LHCN-M2 (cell line): ENCODE data around the gene SNRNP25. TPM values are rescaled to one million over a fixed set of nuclear protein-coding genes. Genes with fewer than 3 reads are reported as not detected.
"Not testable (repeated sequence)": the region's sequence is repeated elsewhere in the genome, so short reads cannot be mapped to it uniquely, and the experiment has no call there.

ENCODE experiments used
- DNase-seq: peaks from one replicate; pipeline ENCODE4 v3.0.0-alpha.2; 2012; ENCODE audit warnings: low read depth
- polyA plus RNA-seq: library from polyadenylated mRNA; unstranded; fragments of >200 nt; gene quantifications from one replicate; pipeline ENCODE4 v1.2.1, GENCODE V29; 2012; ENCODE audit warnings: missing spikeins
- total RNA-seq: library from RNA; depleted of rRNA; stranded (reverse); fragments of >200 nt; gene quantifications from 2 replicates; pipeline ENCODE4 v1.2.3, GENCODE V29; 2014; rRNA removed

Gene SNRNP25
- total RNA-seq, result 28.1 and 31.8 TPM in 2 replicates
- 67.0 TPM for polyA plus RNA-seq

DNA sequence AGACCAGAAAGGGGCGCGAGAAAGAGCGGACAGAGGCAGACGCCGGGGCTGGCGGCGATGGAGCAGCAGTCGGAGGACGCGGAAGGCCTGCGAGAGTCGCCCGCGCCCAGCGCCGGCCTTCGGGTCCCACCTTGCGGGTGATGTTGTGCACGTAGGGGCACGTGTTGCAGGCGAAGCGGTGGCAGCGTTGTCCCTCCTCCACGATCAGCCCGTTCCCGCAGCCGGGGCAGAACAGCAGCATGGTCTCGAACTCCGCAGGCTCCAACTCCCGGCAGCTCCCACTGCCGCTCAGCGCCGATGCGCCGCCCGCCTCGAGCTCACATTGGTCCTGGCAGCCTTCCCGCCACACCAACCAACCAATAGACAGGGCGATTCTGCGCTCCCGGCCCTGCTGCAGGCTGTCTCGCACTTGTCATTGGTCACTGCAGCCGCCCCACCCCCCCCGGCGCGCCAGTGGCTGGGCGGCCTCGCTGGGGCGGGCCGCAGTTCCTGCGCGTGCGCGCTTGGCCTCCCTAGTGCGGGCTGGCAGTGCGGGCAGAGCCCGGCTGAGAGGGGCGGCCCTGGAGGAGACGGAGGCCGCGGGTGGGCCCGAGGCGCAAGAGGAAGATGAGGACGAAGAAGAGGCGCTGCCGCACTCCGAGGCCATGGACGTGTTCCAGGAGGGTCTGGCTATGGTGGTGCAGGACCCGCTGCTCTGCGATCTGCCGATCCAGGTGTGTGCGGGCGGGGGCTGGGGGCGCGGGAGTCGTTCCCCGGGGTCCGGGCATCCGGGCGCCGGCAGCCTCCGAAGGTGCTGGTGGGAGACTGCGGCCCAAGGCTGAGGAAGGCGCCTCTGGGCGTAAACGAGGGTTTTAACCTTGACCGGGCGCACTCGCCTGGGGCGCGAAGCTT is at the start of gene SNRNP25, which contains the start of gene POLR3K:
Gene SNRNP25, plus strand, starts transcription at position 483 of the 891 bp plus-strand sequence. Its CDS starts 189 bp downstream, at position 672.
Gene POLR3K, minus strand, starts transcription at position 263 of the 891 bp plus-strand sequence. Its CDS starts 22 bp downstream, at position 241.
- DNase-seq, result peak; percentile 97

DNA sequence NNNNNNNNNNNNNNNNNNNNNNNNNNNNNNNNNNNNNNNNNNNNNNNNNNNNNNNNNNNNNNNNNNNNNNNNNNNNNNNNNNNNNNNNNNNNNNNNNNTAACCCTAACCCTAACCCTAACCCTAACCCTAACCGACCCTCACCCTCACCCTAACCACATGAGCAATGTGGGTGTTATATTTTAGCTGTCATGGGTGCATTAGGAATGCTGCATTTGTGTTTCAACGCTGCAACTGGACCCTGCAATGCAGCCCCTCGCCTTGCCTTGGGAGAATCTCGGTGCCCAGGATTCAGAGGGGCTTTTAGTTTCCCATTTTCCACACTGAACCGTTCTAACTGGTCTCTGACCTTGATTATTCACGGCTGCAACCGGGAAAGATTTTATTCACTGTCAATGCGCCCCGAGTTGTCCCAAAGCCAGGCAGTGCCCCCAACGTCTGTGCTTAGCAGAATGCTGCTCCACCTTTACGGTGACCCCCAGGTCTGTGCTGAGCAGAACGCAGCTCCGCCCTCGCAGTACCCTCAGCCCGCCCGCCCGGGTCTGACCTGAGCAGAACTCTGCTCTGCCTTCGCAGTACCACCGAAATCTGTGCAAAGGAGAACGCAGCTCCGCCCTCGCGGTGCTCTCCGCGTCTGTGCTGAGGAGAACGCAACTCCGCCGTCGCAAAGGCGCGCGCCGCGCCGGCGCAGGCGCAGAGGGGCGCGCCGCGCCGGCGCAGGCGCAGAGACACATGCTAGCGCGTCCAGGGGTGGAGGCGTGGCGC is 43.5 kb upstream of the SNRNP25 start:
- DNase-seq, result no peak

DNA sequence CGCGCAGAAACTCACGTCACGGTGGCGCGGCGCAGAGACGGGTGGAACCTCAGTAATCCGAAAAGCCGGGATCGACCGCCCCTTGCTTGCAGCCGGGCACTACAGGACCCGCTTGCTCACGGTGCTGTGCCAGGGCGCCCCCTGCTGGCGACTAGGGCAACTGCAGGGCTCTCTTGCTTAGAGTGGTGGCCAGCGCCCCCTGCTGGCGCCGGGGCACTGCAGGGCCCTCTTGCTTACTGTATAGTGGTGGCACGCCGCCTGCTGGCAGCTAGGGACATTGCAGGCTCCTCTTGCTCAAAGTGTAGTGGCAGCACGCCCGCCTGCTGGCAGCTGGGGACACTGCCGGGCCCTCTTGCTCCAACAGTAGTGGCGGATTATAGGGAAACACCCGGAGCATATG is 42.9 kb upstream of the SNRNP25 start:
- DNase-seq, result not testable (repeated sequence)

DNA sequence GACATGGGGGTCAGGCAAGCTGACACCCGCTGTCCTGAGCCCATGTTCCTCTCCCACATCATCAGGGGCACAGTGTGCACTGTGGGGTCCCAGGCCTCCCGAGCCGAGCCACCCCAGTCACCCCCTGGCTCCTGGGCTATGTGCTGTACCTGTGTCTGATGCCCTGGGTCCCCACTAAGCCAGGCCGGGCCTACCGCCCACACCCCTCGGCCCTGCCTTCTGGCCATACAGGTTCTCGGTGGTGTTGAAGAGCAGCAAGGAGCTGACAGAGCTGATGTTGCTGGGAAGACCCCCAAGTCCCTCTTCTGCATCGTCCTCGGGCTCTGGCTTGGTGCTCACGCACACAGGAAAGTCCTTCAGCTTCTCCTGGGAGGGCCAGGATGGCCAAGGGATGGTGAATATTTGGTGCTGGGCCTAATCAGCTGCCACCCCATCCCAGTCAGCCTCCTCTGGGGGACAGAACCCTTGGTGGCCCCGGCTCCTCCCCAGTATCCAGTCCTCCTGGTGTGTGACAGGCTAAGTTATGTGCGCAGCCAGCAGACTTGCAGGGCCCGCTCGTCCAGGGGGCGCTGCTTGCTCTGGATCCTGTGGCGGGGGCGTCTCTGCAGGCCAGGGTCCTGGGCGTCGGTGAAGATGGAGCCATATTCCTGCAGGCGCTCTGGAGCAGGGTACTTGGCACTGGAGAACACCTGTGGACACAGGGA is 36.4 kb upstream of the SNRNP25 start:
- DNase-seq, result not testable (repeated sequence)

DNA sequence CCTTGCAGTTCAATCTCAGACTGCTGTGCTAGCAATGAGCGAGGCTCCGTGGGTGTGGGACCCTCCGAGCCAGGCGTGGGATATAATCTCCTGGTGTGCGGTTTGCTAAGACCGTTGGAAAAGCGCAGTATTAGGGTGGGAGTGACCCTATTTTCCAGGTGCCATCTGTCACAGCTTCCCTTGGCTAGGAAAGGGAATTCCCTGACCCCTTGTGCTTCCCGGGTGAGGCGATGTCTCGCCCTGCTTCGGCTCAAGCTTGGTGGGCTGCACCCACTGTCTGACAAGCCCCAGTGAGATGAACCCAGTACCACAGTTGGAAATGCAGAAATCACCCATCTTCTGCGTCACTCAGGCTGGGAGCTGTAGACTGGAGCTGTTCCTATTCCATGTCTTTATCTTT is 32.7 kb upstream of the SNRNP25 start:
- DNase-seq, result not testable (repeated sequence)

DNA sequence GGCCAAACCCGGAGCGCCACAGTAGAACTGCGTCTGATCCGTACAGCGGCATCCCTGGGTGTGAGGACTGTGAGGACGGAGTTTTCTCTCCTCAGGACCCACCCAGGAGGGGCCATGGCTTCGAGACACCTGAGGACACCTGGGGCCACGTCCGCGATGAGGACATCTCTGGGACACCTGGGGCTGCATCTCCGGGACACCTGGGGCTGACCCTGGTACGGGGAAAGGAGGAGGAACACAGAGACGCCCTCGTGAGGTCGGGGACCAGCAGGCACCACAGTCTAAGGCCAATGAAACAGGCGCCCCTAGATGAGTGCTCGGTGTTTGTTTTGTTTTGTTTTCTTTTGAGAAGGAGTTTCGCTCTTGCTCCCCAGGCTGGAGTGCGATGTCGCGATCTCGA is 29.5 kb upstream of the SNRNP25 start:
- DNase-seq, result not testable (repeated sequence)

DNA sequence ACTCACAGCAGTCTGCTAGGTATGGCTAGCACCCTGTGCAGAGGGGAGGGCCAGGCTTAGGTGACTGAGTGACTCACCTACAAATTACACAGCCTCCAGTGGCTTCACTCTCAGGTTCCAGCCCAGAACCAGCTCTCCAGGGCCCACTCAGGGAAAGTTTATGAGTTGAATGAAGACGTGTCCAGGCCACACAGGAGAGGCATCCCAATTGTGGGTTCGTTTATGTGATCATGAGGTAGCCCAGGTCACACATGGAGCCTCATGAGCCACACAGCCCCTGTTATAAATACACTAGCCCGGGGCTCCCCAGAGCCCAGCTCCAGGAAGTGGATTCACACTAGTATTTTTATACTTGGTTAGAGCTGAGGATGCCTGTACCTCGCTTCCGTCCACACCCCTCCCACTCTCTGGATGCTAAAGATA is 27.7 kb upstream of the SNRNP25 start:
- not testable (repeated sequence) for DNase-seq

DNA sequence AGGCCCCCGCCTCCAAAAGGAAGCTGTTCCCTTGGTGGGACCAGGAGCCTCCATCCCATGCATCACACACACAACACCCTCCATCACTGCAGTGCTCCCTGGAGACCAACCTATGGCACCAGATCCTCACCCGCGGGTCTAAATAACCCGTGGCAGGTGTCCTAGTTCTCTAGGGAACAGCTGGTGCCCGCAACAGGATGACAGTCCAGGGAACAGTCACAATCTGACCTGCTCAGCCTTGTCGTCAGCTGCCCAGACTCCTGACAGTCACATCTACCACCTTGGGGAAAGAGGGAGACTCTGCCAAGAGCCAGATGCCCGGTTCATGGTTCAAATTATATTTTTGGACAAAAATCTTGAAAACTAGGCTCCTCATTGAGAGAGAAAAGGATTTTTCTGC is 23.0 kb upstream of the SNRNP25 start:
- not testable (repeated sequence) for DNase-seq

DNA sequence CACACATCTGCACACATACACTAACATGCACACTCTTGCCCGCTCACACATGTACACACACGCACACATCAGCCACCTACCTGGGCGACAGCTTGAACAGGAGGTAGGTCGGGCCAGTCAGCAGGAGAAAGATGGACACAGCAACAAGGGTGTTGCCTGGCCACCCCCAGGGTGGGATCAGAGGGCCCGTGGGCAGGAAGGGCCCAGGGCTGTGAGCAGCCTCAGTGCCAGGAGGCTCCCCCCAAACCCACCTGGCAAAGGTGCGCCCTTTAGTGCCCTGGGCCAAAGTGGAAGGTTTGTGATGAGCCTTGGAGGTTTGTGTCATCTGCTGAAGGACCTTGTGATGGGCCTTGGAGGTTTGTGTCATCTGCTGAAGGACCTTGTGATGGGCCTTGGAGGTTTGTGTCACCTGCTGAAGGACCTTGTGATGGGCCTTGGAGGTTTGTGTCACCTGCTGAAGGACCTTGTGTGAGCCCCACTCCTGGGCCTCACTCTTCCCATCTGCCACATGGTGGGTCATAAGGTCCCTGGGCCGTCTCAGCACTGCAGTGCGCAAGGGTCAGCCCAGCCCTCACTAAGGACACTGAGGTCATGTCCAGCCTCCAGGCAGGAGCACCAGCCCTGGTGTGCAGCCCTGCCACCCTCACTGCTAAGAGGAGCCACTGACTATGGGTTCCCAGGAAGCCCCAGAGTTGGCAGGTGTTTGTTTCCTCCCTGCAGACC is 20.3 kb upstream of the SNRNP25 start:
- DNase-seq, result not testable (repeated sequence)

DNA sequence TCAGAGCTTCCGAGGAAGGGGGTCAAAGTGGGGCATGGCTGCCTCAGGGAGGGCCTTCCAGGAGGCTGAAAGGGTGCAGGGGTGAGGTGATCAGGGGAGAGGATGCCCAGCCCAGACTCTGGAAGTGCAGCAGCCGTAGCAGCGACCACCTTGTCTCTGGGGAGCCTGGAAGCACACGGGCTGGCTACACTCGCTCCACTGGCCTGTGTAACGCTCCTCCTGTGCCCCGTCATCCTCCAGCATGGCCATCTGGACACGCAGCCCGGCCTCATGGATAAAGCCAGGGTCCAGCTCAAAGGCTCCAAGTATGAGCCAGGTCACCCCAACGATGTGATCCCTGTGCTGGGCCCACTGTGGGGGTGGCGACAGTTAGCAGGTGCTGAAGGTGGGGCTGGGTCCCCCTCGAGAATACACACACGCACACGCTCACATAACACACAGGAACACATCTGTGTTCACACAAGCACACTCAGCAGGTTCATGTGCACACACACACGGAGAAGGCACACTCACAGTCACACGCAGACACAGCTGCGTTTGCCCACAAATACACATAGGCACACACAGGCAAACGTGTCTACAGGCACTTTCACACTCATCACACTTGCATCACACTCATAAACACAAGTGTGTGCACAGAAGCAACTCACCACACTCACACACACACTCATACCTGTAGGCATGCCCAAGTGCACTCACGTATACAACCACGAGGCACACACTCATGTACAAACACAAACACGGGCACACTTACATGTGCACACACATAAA is 19.6 kb upstream of the SNRNP25 start:
- DNase-seq, result no peak

DNA sequence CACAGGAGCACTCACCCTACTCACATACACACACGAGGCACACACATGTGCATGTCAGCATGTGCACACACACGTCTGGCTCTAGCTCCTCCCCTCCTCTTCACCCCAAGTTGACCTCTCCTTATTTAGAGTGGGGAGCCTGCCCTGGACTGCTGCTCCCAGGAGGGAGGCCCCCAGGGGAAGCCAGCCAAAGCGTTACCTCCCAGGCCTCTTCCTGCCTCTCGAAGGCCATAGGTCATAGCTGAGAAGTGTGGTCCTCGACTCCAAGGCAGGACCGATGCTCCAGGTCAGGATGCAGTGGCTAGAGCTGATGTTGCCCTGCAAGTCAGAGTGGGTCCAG is 19.0 kb upstream of the SNRNP25 start:
- no peak for DNase-seq

DNA sequence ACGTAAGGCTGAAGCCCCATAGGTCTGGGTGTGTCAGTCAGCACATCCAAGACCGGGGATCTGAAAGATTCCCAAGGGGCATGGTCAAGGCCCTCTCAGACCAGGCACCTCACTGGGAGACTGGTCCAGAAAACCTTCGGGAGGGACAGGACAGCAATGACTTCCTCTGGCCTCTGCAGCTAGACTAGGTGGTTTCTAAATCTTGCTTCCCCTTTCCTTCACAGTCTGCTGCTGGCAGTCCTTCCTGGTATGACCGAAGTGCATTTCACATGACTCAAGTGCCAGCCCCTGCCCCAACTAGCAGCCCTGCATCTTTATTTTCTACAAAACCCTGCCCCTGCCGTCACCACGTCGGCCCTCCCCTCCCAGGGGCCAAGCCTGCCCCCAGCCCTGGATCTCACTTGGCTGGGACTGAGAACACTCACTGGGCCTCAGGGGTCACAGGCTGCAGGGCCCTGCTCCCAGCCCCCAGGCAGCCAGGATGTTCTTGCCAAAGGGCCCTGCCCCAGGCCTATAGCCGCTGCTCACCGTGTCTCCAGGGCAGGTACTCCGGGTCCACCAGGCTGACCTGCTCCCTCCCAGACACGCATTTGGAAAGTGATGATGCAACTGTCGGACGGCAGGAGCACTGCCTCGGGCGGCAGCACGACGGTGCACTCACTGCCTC is 18.5 kb upstream of the SNRNP25 start:
- no peak for DNase-seq

DNA sequence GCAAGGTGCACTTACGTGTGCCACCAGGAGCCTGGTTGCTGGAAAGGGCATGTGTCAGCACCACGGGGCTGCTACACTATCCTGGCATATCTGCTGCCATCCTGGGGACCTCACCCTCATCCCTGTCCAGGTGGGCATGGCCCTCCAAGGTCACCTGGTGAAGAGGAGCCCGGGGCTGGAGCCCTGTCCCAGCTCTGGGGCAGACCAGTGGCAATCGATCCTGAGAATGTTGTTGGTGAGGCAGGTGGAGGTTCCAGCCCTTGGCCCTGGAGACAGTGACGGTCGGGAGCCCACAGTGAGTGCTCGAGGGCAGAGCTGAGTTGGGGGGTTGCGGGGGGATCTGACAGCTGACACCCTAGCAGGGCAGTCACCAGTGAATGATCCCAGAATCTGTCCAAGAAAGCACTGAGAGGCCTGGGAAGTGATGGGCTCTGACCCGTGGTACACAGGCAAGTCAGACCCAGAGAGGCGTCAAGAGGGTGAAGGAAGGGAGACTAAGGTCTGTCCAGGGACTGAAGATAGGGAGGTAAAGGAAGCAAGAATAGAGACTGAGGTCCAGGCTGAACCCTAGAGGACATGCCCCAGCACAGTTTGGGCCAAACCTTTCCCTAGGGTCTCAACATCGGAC is 17.8 kb upstream of the SNRNP25 start:
- no peak for DNase-seq

DNA sequence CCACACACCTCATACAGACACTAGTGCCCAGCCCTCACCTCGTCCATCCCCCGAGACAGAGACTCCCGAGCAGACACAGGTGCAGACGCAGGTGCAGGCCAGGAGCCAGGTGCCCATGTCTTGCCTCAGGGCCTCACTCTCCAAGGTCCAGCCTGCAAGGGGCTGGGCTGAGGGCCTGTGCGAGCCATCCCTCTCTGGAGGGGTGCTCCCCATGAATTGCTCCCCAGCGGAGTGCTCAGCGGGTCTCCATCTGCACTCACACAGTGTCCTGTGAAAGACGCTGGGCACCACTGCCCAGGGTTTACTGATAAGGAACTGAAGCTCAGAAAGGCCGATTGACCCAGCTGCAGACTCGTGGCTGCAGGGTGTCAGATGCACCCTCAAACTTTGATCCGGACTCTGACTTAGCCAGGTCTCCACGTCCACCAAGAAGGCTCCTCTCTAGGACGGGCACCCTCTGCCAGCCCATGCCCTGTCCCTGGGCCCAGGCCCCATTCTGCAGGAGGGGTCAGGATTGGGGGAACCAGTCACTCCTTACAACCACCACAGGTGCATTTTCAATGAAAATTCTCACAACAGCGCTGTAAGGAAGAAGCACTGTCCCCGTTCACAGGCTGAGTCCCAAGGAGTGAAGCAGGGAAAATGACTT is 17.2 kb upstream of the SNRNP25 start:
- DNase-seq, result no peak

DNA sequence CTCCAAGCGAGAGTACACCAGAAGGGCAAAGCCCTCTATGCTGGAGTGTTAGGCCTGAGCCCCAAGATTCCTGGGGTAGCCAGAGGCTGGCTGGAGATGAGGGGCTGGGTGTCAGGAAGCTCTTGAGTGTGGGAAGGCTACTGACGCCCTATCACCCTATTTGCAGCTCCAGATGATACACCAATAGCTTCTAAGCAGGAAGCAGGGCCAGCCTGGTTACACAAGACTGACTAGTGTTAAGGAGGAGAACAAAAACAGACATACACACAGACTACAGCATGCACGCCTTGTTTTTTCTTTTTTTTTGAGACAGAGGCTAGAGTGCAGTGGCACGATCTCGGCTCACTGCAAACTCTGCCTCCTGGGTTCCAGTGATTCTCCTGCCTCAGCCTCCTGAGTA is 16.1 kb upstream of the SNRNP25 start:
- no peak for DNase-seq

DNA sequence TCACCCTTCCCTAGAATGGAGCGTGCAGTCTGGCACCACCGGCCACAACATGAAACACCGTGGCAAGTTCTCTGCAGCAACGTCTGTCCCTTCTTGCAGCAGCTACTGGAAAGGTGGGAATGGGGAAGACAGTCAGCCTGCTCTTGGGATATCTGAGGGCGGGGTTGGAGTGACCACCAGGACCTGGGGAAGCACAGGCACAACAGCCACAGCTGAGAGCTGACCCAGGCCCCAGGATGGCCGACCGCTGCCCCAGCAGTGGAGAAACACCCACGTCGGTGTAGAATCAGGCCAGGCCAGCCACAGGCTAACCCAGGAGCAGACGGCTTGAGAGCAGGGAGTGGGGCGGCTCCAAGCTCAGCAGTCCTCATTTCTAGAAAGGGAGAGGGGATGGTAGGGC is 15.4 kb upstream of the SNRNP25 start:
- not testable (repeated sequence) for DNase-seq

DNA sequence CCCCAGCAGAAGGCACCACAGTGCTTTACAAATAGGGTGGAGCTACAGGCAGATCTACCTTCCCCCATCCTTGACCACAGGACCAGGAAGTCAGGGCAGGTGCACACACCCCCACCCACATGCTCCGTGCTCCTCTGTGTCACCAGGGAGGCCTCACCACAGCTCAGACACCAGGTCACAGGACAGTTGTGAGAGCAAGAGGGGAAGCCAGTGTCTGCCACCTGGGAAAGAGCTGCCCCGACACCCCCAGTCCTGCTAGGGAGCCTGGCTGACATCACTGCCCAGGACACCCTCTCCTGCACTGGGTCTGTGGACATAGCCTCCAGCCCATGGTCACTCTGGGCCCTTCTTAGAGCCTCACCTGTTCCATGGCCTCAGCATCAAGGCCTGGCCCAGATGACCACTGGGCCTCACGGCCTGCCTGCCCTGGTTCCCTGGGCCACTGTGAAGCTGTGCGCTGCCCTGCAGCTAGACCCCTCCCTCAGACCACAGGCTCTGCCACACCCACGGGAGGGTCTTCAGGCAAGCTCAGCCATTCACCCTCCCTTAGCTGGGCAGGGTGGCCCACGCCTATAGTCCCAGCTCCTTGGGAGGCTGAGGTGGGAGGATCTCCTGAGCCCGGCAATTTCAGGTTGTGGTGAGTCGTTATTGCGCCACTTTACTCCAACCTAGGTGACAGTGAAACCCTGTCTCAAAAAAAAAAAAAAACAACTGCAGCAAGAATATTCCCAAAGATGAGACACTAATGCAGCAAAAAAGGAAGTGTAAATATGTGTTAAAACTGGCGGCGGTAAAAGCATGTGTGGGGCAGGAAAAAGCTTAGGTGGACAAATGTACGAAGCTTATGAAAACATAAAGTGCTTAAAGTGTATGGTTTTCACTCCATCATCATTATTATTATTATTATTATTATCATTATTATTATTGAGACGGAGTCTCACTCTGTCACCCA is 14.4 kb upstream of the SNRNP25 start:
- no peak for DNase-seq
